Fibroblast of skin of scalp (primary cell): ENCODE measurements around the gene DCDC2.
"Not testable (repeated sequence)": the region's sequence is repeated elsewhere in the genome, so short reads cannot be mapped to it uniquely, and the experiment has no call there.

ENCODE experiments used
- DNase-seq: peaks from one replicate; pipeline ENCODE4 v3.0.0-alpha.2; 2013

The DCDC2 gene

DNA sequence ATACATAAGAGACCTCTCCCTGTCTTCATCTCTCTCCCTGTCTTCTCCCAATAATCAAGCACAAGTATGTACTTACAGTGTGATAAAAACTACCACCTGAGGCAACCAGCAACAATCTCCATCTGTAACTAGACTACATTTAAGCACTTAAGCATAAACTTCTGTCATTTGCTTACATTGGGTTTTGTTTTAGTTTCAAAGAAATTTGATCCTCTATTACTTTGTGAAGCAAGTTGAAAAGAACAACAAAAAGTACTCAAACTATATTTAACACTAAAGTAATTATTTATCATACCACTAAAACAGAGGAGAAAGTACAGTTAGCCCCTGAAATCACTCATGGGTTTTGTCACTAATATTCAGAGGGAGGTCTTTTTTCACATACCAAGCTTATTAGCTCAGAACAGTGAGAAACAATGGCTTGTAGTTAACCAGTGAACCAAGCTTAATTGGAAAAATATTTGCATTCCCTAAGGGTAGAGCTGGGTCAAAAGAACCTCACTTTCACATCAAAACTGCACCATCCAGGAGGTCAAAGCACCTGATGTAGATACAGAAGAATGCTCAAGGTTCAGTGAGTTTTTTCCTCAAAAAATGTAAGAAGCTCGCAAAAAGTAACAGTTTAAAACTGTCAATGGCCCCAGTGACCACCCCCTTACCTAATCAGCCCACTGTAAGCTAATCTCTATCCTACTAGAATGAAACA is 34.1 kb downstream of the DCDC2 start:
- DNase-seq, result no peak

DNA sequence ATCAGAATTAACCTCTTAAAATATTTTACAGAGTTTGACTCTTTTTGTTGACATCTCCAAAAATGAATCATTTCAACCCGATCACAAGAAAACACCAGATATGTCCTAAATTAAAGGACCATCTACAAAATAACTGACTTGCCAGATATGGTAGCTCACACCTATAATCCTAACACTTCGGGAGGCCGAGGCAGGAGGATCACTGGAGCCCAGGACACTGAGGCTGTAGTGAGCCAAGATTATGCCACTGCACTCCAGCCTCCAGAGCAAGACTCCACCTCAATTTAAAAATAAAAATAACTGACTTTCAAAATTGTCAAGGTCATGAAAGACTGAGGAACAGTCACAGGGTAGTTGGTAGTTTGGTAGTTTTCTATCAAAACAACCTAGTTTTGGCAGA is 34.9 kb downstream of the DCDC2 start:
- DNase-seq, result no peak

DNA sequence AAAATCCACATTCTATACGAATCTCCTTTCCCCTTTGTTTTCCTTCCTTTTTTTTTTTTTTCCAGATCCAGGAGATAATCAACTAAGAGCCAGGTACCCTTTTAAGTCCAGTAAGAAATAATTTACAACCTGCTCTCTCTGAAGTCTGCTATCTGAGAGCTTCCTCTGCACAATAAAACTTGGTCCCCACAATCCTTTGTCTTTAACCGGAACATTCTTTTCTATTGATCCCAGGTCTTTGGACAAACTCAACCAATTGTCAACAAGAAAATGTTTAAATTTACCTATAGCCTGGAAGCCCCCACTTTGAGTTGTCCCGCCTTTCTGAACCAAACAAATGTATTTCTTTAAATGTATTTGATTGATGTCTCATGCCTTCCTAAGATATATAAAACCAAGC is 35.4 kb downstream of the DCDC2 start:
- DNase-seq, result not testable (repeated sequence)

DNA sequence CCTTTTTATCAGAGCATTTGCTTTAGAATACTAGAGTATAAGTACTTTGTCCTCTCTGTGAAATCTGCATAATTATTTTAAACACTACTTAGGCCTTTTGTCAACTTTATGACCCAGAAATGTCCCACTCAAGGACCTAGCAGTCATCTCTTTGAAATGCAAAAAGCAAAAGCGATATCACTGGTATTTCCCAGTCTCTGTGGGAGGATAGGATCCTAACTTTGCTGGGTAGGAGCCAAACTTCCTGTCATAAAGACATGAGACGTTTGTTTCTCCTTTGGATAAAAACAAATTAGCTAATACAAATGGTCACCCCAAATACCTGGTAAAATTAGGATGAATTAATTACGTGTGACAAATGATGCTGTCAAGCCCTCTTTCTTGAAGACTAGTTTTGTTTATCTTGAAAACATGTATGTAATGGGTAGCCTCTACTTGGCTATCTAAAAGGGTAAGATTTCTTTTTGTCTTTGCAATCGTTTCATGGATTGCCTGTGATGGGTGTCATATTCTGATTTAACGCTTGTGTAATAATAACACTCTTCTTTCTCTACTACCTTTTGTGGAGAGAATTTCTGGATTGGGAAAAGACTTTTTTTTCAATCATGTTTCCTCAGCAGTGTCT is 36.2 kb downstream of the DCDC2 start:
- no peak for DNase-seq

DNA sequence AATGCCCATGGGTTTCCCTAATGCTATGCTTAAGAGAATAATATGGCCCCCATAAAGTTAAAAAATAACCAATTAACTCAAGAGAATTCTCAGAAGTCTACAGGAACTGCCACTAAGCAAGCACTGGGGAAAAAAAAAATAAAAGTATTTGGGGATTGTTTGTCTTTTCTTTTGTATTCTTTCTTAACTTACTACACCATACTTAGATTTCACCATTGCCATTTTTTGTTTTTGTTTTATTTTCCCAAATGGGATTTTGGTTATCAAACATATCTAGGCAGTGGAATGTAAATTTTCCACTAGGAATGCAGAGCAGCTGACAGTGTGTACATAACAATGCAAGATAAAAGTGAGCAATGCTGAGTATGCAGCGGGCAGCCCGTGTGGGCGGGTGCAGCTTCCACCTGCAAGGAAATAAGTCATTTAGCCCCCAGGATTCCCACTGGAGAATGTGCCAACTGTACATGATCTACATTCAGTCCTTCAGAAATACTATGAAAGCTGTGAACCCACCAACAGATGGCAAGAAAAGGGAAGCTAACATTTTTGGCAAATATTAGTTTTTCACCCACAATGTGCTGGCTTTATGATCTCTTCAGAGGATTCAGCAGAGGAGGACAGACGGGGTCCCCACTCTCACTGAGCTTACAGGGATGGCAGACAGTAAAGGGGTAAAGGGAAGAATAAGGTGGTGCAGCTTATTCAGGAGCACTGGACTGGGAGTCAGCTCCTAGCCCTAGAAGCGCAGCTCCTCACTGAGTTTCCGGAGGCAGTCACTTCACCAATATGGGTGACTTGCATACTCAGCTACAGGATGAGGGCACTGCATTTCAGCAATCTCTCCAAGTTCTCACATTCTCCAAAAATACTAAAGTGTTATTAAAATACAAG is 44.4 kb downstream of the DCDC2 start:
- peak; percentile 15 for DNase-seq

DNA sequence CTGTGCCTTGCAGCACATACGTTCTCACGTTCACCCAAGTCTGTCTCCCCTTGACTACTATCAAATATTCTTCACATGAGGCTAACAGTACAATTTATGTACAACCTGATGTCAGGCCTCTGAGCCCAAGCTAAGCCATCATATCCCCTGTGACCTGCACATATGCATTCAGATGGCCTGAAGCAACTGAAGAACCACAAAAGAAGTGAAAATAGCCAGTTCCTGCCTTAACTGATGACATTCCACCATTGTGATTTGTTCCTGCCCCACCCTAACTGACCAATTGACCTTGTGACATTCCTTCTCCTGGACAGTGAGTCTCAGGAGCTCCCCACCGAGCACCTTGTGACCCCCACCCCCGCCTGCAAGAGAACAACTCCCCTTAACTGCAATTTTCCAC is 46.1 kb downstream of the DCDC2 start:
- DNase-seq, result not testable (repeated sequence)

DNA sequence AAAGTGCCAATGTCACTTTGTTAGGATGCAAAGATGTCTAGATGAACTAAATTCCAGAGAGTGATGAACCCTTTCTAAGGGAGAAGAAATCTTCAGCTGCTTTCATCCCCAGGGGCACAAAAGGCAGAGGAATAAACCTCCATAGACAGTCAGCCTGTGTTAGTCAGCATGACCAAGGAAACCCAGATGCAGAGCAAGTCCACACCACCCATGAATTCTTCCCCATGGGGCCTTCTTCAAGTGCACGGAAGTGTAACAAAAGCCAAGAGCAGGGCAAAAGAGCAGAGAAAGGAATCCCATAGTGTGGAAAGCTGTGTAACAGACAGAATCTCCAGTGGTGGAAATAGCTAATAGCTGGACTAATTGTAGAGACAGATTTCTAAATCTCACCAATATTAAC is 50.0 kb downstream of the DCDC2 start:
- no peak for DNase-seq

DNA sequence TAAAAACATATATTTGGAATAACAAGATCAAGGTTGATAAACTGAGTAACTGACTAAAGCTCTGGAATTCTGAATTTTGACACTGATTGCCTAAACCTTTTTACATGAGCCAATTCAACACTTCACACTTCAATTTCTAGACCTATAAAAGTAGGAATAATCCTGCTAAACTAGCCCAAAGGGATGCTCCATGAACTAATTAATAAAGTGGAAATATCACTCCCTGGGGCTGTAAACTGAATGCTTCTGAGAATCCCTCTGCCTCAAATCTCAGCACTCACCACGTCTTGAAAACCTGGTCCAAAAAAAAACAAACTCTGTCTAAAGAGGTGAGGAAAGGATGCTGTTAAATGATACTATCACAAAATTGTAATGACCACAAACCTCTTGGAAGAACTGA is 50.9 kb downstream of the DCDC2 start:
- DNase-seq, result no peak

DNA sequence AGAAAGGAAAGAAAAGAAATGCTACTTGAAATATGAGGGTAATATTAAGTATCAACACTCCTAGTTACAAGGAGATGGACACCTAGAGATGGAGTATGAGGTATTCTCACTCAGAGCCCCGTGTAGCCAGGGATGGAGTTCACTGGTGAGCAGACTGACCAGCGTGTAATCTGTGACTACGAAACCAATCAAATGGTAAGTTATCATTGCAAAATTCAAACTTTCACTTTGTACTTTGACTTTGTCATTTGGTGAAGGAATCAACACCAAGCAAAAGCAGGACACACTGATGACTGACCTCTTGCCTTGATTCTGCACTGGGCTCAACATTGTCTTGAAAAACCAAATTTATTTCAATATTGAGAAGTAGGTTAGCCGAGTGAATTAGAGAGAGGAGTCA is 51.8 kb downstream of the DCDC2 start:
- DNase-seq, result no peak

DNA sequence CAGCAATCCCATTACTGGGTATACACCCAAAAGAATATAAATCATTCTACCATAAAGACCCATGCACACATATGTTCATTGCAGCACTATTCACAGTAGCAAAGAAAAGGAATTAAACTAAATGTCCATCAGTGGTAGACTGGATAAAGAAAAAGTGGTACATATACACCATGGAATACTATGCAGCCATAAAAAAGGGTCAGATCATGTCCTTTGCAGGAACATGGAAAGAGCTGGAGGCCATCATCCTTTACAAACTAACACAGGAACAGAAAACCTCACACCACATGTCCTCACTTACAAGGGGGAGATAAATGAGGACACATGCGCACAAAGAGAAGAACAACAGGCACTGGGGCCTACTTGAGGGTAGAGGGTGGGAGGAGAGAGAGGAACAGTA is 60.9 kb downstream of the DCDC2 start:
- no peak for DNase-seq

DNA sequence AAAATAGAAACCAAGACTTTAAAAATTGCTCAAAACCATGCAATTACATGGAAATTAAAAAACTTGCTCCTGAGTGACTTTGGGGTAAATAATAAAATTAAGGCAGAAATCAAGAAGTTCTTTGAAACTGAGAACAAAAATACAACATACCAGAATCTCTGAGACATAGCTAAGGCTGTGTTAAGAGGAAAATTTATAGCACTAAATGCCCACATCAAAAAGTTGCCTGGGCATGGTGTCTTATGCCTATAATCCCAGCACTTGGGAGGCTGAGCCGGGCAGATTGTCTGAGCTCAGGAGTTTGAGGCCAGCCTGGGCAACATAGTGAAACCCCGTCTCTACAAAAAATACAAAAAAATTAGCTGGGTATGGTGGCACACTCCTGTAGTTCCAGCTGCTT is 64.0 kb downstream of the DCDC2 start:
- DNase-seq, result not testable (repeated sequence)

DNA sequence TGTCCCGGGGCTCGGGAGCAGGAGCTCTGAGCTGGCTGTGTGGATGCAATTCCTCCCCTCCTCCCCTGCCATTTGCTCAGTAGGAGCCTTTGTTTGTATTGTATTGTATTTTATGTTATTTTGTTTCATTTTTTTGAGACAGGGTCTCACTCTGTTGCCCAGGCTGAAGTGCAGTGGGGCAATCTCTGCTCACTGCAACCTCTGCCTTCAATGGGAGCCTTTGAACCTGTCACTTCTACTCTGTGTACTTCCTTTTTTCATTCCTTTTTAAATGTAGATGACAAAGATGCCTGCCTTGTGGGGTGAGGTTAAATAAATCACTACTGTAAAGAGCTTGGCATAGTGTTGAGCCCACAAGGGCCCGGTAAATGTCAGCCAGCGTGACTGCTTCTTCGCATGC is 70.6 kb downstream of the DCDC2 start:
- DNase-seq, result no peak

DNA sequence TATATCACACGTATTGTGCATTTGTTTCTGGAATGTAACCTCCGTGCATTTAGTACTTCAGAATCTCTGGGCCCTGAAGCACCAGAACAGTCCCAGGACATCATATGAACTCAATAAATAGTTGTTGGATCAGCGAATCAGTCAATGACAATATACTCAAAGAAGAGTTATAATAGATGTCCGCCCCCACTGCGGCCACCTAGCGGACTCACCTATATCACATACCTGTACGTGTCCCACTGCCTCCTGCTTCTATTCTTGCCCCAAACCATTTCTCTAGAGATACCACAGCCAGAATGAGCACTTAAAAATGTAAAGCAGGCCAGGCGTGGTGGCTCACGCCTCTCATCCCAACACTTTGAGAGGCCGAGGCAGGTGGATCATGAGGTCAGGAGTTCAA is 73.9 kb downstream of the DCDC2 start:
- no peak for DNase-seq

DNA sequence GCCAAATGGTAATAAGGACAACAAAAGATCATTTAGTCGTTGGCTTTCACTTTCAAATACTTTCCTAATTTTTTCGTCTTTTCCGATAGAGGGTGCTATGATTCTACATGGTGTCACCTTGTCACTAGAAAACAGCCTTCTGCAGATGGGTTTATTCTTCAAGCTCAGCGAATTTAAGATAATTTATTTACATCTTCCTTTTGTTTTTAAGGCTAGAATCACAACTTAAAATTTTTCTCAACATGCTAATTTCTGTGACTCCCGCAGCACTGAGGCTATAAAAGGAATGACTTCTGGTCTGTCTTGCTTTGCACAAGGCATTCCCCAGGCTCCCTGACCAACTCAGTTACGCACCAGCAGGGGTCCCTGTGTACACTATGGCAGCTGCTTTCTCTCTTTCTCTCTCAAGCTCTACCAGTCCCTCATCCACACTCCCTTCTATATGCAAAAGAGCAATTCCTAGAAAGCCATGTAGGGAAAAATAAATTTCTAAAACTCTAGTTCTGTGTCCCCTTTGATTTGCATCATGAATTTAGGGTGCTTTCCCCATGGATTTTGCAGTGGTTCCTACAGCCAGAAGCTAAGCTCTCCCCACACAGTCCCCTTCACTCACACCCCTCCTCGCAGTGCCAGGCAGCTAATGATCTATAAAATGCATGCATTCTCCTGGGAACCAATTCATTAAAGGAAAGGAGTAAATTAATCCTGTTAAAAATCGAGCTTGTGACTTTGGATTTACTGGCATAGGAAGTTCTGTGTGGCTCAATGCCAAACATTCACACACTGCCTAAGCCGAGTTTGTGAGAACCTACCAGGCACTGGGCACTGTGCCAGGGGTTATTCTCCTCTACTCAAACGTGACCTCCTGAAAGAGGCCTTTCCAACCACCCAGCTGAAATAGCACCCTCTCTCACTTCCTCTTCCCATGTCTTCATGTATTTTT is 74.5 kb downstream of the DCDC2 start:
- peak; percentile 54 for DNase-seq

DNA sequence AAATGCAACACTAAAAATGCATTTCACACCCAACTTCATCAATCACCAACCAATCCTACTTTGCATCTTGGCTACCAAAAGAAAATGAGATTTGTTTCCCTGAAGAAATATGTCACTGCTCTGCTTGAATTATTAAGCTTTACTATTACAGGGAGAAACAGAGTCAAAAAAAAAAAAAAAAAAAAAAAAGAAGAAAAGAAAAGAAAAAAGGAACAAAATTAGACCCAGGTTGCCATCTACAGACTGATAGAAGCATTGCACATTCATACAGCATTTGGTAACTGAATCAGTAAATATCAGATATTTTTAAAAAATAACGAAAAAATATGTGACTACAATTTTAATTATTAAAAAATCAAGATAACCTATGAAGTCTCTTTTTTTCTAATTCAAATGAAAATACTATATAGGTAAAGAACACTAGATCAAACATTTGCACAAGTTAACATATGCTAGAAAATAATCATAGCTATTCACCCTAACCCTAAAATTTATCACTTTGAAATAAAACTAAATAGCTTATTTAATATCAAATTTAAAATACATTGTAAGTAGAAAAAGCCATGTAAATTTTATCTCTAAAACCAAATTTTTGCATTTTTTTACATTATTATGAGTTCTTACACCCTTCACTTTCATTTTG is 83.3 kb downstream of the DCDC2 start:
- DNase-seq, result peak; percentile 11

DNA sequence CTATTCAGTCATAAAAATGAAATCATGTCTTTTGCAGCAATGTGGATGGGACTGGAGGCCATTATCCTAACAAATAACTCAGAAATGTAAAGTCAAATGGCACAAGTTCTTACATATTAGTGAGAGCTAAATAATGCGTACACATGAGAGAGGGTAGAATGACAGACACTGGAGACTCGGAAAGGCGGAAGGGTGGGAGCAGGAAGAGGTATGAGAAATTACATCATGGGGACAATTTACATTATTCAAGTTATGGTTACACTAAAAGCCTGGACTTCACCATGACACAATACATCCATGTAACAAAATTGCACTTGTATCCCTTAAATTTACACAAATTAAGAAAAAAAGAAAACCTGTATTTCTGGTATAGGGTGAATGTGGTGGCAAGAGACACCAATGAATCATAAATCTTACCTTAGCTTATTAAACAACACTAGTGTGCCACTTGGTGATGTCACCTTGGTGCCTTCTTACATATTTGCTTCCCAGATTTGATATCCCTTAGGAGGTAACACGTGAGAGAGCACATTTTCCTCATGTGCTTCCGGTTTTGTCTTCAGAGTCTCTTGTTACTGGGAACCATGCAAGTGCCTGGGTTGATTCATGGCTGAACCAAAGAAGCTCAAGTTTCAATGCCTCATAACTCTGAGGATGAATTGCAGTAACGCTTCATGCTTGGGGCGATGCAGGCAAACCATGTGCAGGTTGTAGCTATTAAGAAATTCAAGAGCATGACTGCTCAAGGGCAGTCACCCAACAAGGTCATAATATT is 84.6 kb downstream of the DCDC2 start:
- DNase-seq, result no peak

DNA sequence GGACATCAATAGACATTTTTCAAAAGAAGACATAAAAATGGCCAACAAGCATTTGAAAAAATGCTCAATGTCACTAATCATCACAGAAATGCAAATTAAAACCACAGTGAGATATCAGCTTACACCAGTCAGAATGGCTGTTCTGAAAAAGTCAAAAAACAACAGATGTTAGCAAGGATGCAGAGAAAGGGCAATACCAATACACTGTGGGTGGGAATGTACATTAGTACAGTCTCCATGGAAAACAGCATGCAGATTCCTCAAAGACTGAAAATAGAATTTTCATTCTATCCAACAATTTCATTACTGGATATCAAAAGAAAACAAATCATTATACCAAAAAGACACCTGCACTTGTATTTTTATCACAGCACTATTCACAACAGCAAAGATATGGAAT is 85.3 kb downstream of the DCDC2 start:
- no peak for DNase-seq

DNA sequence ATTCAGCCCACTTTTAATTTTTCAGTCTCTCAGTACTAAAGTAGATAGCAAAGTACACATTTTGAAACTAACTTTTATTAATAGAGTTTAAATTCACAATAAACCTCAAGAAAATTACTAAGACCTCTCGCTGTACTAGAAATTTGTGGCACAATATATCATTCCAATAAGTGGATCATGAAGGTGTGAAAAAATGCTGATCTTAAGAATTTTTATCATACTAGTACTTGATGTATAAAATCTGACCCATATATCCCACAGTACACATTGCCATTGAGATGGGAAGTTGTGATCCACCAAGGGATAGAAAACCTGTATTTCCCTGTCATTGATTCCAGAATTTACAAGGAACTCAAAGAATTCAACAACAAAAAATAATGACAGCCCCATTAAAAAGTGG is 85.7 kb downstream of the DCDC2 start:
- no peak for DNase-seq

DNA sequence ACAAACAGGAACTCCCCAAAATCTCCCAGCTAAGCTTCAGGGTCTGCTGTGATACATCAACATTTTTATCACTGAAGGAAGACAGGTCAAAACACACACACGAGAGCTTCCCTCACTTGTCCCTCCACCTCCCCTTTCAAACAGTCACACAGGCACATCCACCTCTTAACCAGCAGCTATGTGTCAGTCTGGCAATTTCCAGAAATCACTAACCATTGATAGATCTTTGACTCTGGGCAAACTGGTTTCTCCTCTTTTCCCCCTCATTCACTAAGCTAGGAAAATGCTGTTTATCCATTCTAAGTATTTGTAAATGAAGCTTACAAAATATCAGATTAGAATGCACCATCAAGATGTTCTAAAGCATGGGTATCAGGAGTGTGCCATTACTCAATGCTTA is 87.8 kb downstream of the DCDC2 start:
- no peak for DNase-seq

DNA sequence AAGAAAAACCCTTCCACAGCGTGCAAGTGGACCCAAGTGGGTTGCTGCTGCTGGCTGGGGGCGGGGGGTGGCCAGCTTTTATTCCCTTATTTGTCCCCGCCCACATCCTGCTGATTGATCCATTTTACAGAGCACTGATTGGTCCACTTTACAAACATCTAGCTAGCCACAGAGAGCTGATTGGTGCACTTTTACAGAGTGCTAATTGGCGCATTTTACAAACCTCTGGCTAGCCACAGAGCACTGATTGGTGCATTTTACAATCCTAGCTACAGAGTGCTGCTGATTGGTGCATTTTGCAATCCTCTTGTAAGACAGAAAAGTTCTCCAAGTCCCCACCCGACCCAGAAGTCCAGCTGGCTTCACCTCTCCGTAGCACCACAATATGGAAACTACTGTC is 99.6 kb downstream of the DCDC2 start:
- DNase-seq, result not testable (repeated sequence)

DNA sequence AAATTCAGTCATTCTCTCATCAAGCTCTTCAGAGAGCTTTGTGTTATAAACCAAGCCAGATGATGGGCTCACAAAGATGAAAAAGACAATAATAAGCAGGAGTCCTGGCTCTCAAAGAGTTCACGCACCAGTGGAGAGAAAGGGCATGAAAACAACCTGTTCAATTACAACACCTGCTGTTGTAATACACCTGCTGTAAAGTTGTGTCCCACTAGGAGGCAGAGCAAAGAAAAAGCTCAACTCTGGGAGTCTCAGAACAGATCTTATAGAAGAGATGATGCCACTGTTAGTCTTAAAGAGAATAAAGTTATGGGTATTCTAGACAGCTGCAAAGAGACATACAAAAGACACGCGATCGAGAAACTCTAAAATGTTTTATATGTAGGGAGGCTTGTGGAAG is 100.6 kb downstream of the DCDC2 start:
- DNase-seq, result no peak
